Measurements from ENCODE around the gene SNX9.
A peak's percentile ranks its signal among the peaks of the same experiment; 100 is the strongest.
"Not testable (repeated sequence)": the region's sequence is repeated elsewhere in the genome, so short reads cannot be mapped to it uniquely, and the experiment has no call there.

Gene SNX9

GRCh38 chr6:157841211-157841840, 18.3 kb downstream of the SNX9 start:
- DNase-seq (ENCODE audit: low read depth): peak; percentile 70
- H3K4me3 ChIP-seq (ENCODE audit: low read depth, low read length): no peak overlapping the region; the same call in 1 of the 2 replicates
- TF ChIP-seq CTCF (IDR thresholded peaks at IDR 0.05; ENCODE audit: low read depth, low read length, missing control alignments): no peak

GRCh38 chr6:157842212-157842611, 19.2 kb downstream of the SNX9 start:
- no peak for TF ChIP-seq CTCF (IDR thresholded peaks at IDR 0.05; ENCODE audit: low read depth, low read length, missing control alignments)
- no peak for DNase-seq (ENCODE audit: low read depth)
- no peak overlapping the region for H3K4me3 ChIP-seq (ENCODE audit: low read depth, low read length)

- not testable (repeated sequence) for H3K4me3 ChIP-seq (ENCODE audit: low read depth, low read length); DNase-seq (ENCODE audit: low read depth)
Measured at GRCh38 chr6:157844196-157844595, 21.1 kb downstream of the SNX9 start.

- DNase-seq (ENCODE audit: low read depth): no peak
- TF ChIP-seq CTCF (IDR thresholded peaks at IDR 0.05; ENCODE audit: low read depth, low read length, missing control alignments): no peak
- H3K4me3 ChIP-seq (ENCODE audit: low read depth, low read length): no peak overlapping the region; the same call in 1 of the 2 replicates
Measured at GRCh38 chr6:157845493-157846259, 22.6 kb downstream of the SNX9 start.

GRCh38 chr6:157847846-157848245, 24.8 kb downstream of the SNX9 start:
- TF ChIP-seq CTCF (IDR thresholded peaks at IDR 0.05; ENCODE audit: low read depth, low read length, missing control alignments): no peak
- H3K4me3 ChIP-seq (ENCODE audit: low read depth, low read length): no peak overlapping the region
- no peak for DNase-seq (ENCODE audit: low read depth)

GRCh38 chr6:157848693-157849092, 25.6 kb downstream of the SNX9 start:
- no peak for DNase-seq (ENCODE audit: low read depth)
- no peak overlapping the region for H3K4me3 ChIP-seq (ENCODE audit: low read depth, low read length)
- TF ChIP-seq CTCF (IDR thresholded peaks at IDR 0.05; ENCODE audit: low read depth, low read length, missing control alignments): no peak

GRCh38 chr6:157849288-157850017, 26.4 kb downstream of the SNX9 start:
- DNase-seq (ENCODE audit: low read depth): no peak
- no peak for TF ChIP-seq CTCF (IDR thresholded peaks at IDR 0.05; ENCODE audit: low read depth, low read length, missing control alignments)
- H3K4me3 ChIP-seq (ENCODE audit: low read depth, low read length): no peak overlapping the region
